OCI-LY1 (cell line): ENCODE measurements around the gene DNAH12.
"Not testable (repeated sequence)": the region's sequence is repeated elsewhere in the genome, so short reads cannot be mapped to it uniquely, and the experiment has no call there.

Experiments
- EZH2 ChIP-seq: fragments of 200-600 bp; sonication (generic), shearing (Covaris generic); IDR thresholded peaks from 2 replicates; pipeline ENCODE4 v1.8.0; 2017; ENCODE audit warnings: borderline replicate concordance, mixed run types, mild to moderate bottlenecking, antibody characterized with exemption, low read length, moderate library complexity, mixed read lengths
- TF ChIP-seq, protein P1 (sequence below): fragments of 200-600 bp; sonication (generic), shearing (Covaris generic); IDR thresholded peaks from 2 replicates; pipeline ENCODE4 v1.5.1; 2017; ENCODE audit warnings: mild to moderate bottlenecking, antibody characterized with exemption, low read length, moderate library complexity, mixed read lengths

DNA sequence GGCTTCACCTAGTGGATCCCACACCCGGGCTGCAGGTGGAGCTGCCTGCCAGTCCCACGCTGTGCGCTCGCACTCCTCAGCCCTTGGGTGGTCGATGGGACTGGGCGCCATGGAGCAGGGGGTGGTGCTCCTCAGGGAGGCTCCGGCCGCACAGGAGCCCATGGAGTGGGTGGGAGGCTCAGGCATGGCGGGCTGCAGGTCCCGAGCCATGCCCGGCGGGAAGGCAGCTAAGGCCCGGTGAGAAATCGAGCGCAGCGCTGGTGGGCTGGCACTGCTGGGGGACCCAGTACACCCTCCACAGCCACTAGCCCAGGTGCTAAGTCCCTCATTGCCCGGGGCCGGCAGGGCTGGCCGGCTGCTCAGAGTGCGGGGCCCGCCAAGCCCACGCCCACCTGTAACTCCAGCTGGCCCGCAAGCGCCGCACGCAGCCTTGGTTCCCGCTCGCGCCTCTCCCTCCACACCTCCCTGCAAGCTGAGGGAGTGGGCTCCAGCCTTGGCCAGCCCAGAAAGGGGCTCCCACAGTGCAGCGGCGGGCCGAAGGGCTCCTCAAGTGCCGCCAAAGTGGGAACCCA, 94.8 kb downstream of the DNAH12 start:
- TF ChIP-seq EZH2, result not testable (repeated sequence)
- TF ChIP-seq, protein P1, sequence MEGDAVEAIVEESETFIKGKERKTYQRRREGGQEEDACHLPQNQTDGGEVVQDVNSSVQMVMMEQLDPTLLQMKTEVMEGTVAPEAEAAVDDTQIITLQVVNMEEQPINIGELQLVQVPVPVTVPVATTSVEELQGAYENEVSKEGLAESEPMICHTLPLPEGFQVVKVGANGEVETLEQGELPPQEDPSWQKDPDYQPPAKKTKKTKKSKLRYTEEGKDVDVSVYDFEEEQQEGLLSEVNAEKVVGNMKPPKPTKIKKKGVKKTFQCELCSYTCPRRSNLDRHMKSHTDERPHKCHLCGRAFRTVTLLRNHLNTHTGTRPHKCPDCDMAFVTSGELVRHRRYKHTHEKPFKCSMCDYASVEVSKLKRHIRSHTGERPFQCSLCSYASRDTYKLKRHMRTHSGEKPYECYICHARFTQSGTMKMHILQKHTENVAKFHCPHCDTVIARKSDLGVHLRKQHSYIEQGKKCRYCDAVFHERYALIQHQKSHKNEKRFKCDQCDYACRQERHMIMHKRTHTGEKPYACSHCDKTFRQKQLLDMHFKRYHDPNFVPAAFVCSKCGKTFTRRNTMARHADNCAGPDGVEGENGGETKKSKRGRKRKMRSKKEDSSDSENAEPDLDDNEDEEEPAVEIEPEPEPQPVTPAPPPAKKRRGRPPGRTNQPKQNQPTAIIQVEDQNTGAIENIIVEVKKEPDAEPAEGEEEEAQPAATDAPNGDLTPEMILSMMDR, result not testable (repeated sequence)
